Naive thymus-derived CD4-positive, alpha-beta T cell (primary cell): ENCODE results near the gene ECM1. TPM values are rescaled to one million over a fixed set of nuclear protein-coding genes. Genes with fewer than 3 reads are reported as not detected.

ENCODE experiments used
- ATAC-seq: fragments of 150-1000 bp; cut with Tn5 transposase; 2 replicates; pipeline ENCODE4 v1.10.0; 2021; ENCODE audit warnings: mild to moderate bottlenecking, moderate library complexity
- CTCF ChIA-PET: fragments of 350-600 bp; sonication (Branson Sonifier 250); formaldehyde crosslinking; loops from one replicate; lab custom pipeline; 2021; ENCODE audit warnings: antibody characterized with exemption; lab: Charles Lee
- POLR2A ChIA-PET: fragments of 350-600 bp; sonication (Branson Sonifier 250); formaldehyde crosslinking; loops from one replicate; lab custom pipeline; 2021; ENCODE audit warnings: antibody characterized with exemption, inconsistent platforms; lab: Charles Lee
- DNase-seq, 9 donors: peaks; one replicate each; pipeline versions ENCODE4 v3.0.0 to v3.0.0-alpha.2; 2020 to 2022; ENCODE audit warnings: mixed read lengths in 1 of 9
- H3K27ac ChIP-seq: one replicate; pipeline ENCODE4 v1.7.0; 2013; ENCODE audit warnings: mild to moderate bottlenecking, low read depth, low read length, moderate library complexity
- H3K27me3 ChIP-seq, 2 donors: one replicate each; pipeline ENCODE4 v1.7.0; 2013; ENCODE audit warnings: low read length in 2 of 2, mild to moderate bottlenecking in 2 of 2, moderate library complexity in 2 of 2; ENCODE audit not compliant: control insufficient read depth in 2 of 2, insufficient read depth in 2 of 2
- H3K36me3 ChIP-seq, 3 experiments: 1 replicate in 2 of 3; 2 replicates in 1 of 3; pipeline ENCODE4 v1.7.0; 2013; ENCODE audit warnings: low read length in 3 of 3, mild to moderate bottlenecking in 3 of 3, moderate library complexity in 1 of 3; ENCODE audit not compliant: insufficient read depth in 3 of 3, control insufficient read depth in 2 of 3
- H3K4me1 ChIP-seq, 2 donors: one replicate each; pipeline ENCODE4 v1.7.0; 2013; ENCODE audit warnings: low read length in 2 of 2, mild to moderate bottlenecking in 2 of 2, moderate library complexity in 1 of 2; ENCODE audit not compliant: control insufficient read depth in 2 of 2, insufficient read depth in 2 of 2
- H3K4me3 ChIP-seq: 2 replicates; pipeline ENCODE4 v1.7.0; 2013; ENCODE audit warnings: mild to moderate bottlenecking, low read length
- H3K9me3 ChIP-seq, 3 experiments: 1 replicate in 2 of 3; 2 replicates in 1 of 3; pipeline ENCODE4 v1.7.0; 2013; ENCODE audit warnings: low read length in 3 of 3; ENCODE audit not compliant: control insufficient read depth in 2 of 3
- H3K27ac Mint-ChIP-seq, 9 donors: one replicate each; pipeline ENCODE4 v1.8.0; 2020 to 2022; ENCODE audit warnings: mixed read lengths in 9 of 9, mild to moderate bottlenecking in 8 of 9, moderate library complexity in 5 of 9, inconsistent platforms in 2 of 9
- H3K27me3 Mint-ChIP-seq, 5 donors: one replicate each; pipeline ENCODE4 v1.8.0; 2021 to 2022; ENCODE audit warnings: mixed read lengths in 5 of 5, mild to moderate bottlenecking in 1 of 5
- H3K36me3 Mint-ChIP-seq, 5 donors: one replicate each; pipeline ENCODE4 v1.8.0; 2020 to 2022; ENCODE audit warnings: mixed read lengths in 5 of 5, mild to moderate bottlenecking in 3 of 5, inconsistent platforms in 1 of 5
- H3K4me1 Mint-ChIP-seq, 7 donors: one replicate each; pipeline ENCODE4 v1.8.0; 2020 to 2022; ENCODE audit warnings: mixed read lengths in 7 of 7, mild to moderate bottlenecking in 3 of 7, inconsistent platforms in 1 of 7
- H3K4me3 Mint-ChIP-seq, 10 donors: one replicate each; pipeline ENCODE4 v1.8.0; 2020 to 2022; ENCODE audit warnings: mild to moderate bottlenecking in 10 of 10, mixed read lengths in 10 of 10, moderate library complexity in 6 of 10, inconsistent platforms in 2 of 10
- H3K9me3 Mint-ChIP-seq, 11 donors: one replicate each; pipeline ENCODE4 v1.8.0; 2020 to 2022; ENCODE audit warnings: mixed read lengths in 11 of 11, mild to moderate bottlenecking in 4 of 11, inconsistent platforms in 1 of 11, moderate library complexity in 1 of 11
- intact Hi-C, 2 donors: fragments of 100-400 bp; cut with micrococcal nuclease; formaldehyde crosslinking; loops; one replicate each; pipeline ENCODE4 v1.15.1; 2023
- polyA plus RNA-seq, 2 donors: library from polyadenylated mRNA; unstranded; fragments of 300-500 nt; fragmentation: Illumina TruSeq; gene quantifications; one replicate each; pipeline ENCODE4 v1.2.3, GENCODE V29; 2021
- total RNA-seq, 6 experiments: library from RNA in 5 of 6; stranded (reverse) in 5 of 6; gene quantifications; 1 replicate in 5 of 6; 2 replicates in 1 of 6; pipeline ENCODE4 v1.2.3 and lab custom pipeline; 2021 to 2026

ECM1 gene
- total and polyA plus RNA-seq, 7 experiments from 2014 or later, result 0.29 to 2.4 (median 1.4) TPM; not detected in 2

DNA sequence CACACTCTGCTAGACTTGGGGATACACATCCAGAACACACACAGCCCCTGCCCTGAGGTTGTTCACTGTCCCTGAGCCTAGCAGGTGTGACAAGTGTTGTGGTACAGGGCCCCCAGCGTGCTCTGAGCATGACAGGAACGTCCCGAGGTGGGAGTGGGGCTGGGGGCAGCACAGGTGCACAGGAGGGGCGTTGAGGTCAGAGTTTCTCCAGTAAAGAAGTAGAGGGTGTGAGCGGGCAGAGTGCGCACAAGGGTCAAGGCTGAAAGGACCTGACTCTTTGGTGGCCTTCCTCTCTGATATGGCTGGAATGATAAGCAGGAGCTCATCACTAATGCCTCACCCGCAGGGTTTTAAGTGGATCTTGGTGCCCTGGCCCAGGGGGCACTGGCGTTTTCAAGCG is 6.4 kb downstream of the ECM1 start:
- H3K36me3 Mint-ChIP-seq, result peaks cover 0 to 5% (median 0%) of the 10 kb centered on the region in 5 donors
- H3K9me3 ChIP-seq, result no peaks in the 10 kb centered on the region
- no peaks in the 10 kb centered on the region for H3K36me3 ChIP-seq
- no peak overlapping the region for H3K27ac ChIP-seq
- intact Hi-C loops, result no loop called here
- H3K27ac Mint-ChIP-seq, result peak overlapping the region in 1 of 9 donors; percentile 48
- no peaks in the 10 kb centered on the region for H3K9me3 Mint-ChIP-seq
- ChIA-PET CTCF (interaction anchor here (0.9 kb wide), 1 partner anchor 28 kb away, joined by 3 read pairs; no protein-coding TSS in a partner anchor), POLR2A (interaction anchor here (1.0 kb wide), 1 partner anchor 150 kb away, joined by 3 read pairs; no protein-coding TSS in a partner anchor)
- H3K27me3 Mint-ChIP-seq, result no peaks in the 10 kb centered on the region
- DNase-seq (no peak), ATAC-seq (no peak)
- H3K27me3 ChIP-seq, result no peaks in the 10 kb centered on the region
- peak overlapping the region; percentile 15 to 94 (median 88) for H3K4me3 Mint-ChIP-seq
- H3K4me1 ChIP-seq, result peaks cover 0 to 6% of the 10 kb centered on the region in 2 donors
- no peak overlapping the region for H3K4me3 ChIP-seq
- H3K4me1 Mint-ChIP-seq, result peaks cover 9 to 17% (median 10%) of the 10 kb centered on the region in 7 donors

- Histone ChIP-seq H3K9me3 (no peaks in the 10 kb centered on the region), H3K4me1 (peaks cover 0 to 6% of the 10 kb centered on the region in 2 donors), H3K27ac (peak overlapping the region; percentile 64), H3K4me3 (peak overlapping the region; percentile 58), H3K36me3 (no peaks in the 10 kb centered on the region), H3K27me3 (no peaks in the 10 kb centered on the region)
- peak in 1 of 9 donors; percentile 30 for DNase-seq
- H3K9me3 Mint-ChIP-seq, result no peaks in the 10 kb centered on the region
- CTCF ChIA-PET, result interaction anchor here (0.9 to 1.4 kb wide), 5 partner anchors 10 to 259 kb away, joined by 3 to 4 read pairs (median 3); no protein-coding TSS in a partner anchor
- H3K4me1 Mint-ChIP-seq, result peaks cover 9 to 17% (median 10%) of the 10 kb centered on the region in 7 donors
- intact Hi-C loops, result loop anchor here (1.0 to 5.0 kb wide), 4 partner anchors 28 to 258 kb away; partner anchors contain the start of genes TARS2 (in 2 of the 2) and CA14 (in 1 of the 2)
- H3K4me3 Mint-ChIP-seq, result peak overlapping the region; percentile 83 to 94 (median 90)
- peak overlapping the region; percentile 40 to 86 (median 65) for H3K27ac Mint-ChIP-seq
- no peak for ATAC-seq
- POLR2A ChIA-PET, result interaction anchor here (0.6 to 2.7 kb wide), 11 partner anchors 28 to 302 kb away, joined by 3 to 16 read pairs (median 3); partner anchors contain the start of genes ENSA and TARS2
- H3K27me3 Mint-ChIP-seq, result no peaks in the 10 kb centered on the region
- peaks cover 0 to 5% (median 0%) of the 10 kb centered on the region in 5 donors for H3K36me3 Mint-ChIP-seq
These were observed 7.0 kb downstream of the ECM1 start for GRCh38 chr1:150514913-150515327.

DNA sequence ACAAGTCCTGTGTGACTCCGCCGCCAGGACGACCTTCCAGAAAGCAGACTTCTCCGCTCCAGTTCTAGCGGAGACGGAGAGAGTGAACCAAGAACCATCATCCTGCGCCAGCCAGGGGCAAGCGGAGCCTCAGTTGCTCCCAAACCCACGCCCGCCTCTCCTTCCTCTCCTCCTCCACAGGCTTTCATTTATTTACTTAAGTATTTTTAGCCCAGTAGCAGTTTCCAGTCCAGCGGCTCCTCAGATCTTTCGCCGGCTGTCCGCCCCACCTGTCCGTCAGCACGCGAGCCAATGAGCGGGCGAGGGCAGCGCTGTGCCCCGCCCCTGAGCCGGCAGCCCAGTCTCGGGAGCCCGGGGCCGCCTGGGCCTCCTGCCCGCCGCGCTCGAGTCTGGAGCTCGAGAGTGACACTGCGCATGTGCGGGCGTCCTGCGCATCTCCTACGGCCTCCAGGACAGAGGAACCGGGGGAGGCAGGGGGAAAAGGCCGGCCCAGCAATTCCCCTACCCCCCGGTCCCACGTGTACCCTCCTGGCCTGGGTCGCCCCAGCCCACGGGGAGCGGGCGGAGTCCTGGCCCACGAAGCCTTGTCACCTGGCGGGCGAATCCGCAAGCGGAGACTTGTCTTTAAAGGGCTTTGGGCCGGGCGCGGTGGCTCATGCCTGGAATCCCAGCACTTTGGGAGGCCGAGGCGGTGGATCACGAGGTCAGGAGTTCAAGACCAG is 7.6 kb downstream of the ECM1 start, which contains the start of gene FALEC:
FALEC (plus strand) TSS at position 425 of the 722 bp plus-strand sequence.
- Histone ChIP-seq H3K27ac (peak within 1 kb of the TSS; percentile 64), H3K27me3 (no peaks in the 10 kb centered on the region), H3K4me1 (peaks cover 0 to 6% of the 10 kb centered on the region in 2 donors), H3K9me3 (no peaks in the 10 kb centered on the region), H3K4me3 (peak within 1 kb of the TSS; percentile 58), H3K36me3 (no peaks in the 10 kb centered on the region)
- DNase-seq (peak; percentile 81 to 94 (median 86)), ATAC-seq (peak; percentile 99)
- intact Hi-C loops, result loop anchor here (1.0 to 5.0 kb wide), 4 partner anchors 28 to 258 kb away; partner anchors contain the start of genes TARS2 (in 2 of the 2) and CA14 (in 1 of the 2)
- Mint-ChIP-seq H3K4me3 (peak within 1 kb of the TSS; percentile 83 to 94 (median 90)), H3K27me3 (no peaks in the 10 kb centered on the region), H3K36me3 (peaks cover 0 to 5% (median 0%) of the 10 kb centered on the region in 5 donors), H3K9me3 (no peaks in the 10 kb centered on the region), H3K27ac (peak within 1 kb of the TSS; percentile 40 to 87 (median 76)), H3K4me1 (peaks cover 9 to 17% (median 10%) of the 10 kb centered on the region in 7 donors)
- CTCF ChIA-PET, result interaction anchor here (0.6 to 1.4 kb wide), 8 partner anchors 10 to 404 kb away, joined by 3 to 8 read pairs (median 4); no protein-coding TSS in a partner anchor
- POLR2A ChIA-PET, result interaction anchor here (0.6 to 2.7 kb wide), 18 partner anchors 26 to 308 kb away, joined by 3 to 16 read pairs (median 3); partner anchors contain the start of genes ENSA, PRPF3, RPRD2 and TARS2

GRCh38 chr1:150516050-150516591 is 8.2 kb downstream of the ECM1 start:
- DNase-seq (no peak), ATAC-seq (no peak)
- Histone ChIP-seq H3K27me3 (no peaks in the 10 kb centered on the region), H3K36me3 (no peaks in the 10 kb centered on the region), H3K9me3 (no peaks in the 10 kb centered on the region), H3K4me1 (peaks cover 0 to 6% of the 10 kb centered on the region in 2 donors), H3K27ac (peak overlapping the region; percentile 64), H3K4me3 (peak overlapping the region; percentile 58)
- H3K27me3 Mint-ChIP-seq, result peaks cover 0 to 1% (median 0%) of the 10 kb centered on the region in 5 donors
- peaks cover 0 to 5% (median 0%) of the 10 kb centered on the region in 5 donors for H3K36me3 Mint-ChIP-seq
- peak overlapping the region; percentile 40 to 87 (median 67) for H3K27ac Mint-ChIP-seq
- peaks cover 9 to 16% (median 10%) of the 10 kb centered on the region in 7 donors for H3K4me1 Mint-ChIP-seq
- peak overlapping the region; percentile 83 to 94 (median 90) for H3K4me3 Mint-ChIP-seq
- no peaks in the 10 kb centered on the region for H3K9me3 Mint-ChIP-seq
- POLR2A ChIA-PET, result interaction anchor here (0.6 to 2.7 kb wide), 13 partner anchors 27 to 309 kb away, joined by 3 to 16 read pairs (median 3); partner anchors contain the start of genes ENSA, PRPF3, RPRD2 and TARS2
- intact Hi-C loops, result loop anchor here in 1 of 2 donors (5.0 kb wide), 1 partner anchor 259 kb away; the partner anchor contains the start of gene CA14
- CTCF ChIA-PET, result interaction anchor here (0.6 to 1.4 kb wide), 6 partner anchors 9 to 405 kb away, joined by 3 to 8 read pairs (median 4); no protein-coding TSS in a partner anchor

DNA sequence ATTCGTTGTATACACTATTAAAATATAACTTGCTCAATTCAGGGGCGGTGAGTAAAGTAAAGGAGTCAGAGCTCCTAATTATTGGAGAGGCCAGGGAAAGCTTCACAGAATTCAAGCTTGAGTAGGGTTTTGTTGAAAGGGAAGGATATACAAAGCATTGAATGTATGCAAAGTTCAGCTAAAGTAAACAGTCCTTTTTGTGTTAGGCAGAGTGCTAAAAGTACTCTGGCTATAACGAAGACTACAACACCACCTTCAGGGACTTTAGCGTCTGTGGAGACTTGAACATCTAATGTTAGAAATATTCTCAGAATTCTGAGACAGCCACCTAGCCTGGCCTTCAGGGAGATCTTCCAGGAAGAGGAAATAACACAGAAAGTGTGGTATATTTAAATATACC is 8.7 kb downstream of the ECM1 start:
- Histone ChIP-seq H3K27me3 (no peaks in the 10 kb centered on the region), H3K27ac (no peak overlapping the region), H3K4me1 (peaks cover 0 to 6% of the 10 kb centered on the region in 2 donors), H3K36me3 (no peaks in the 10 kb centered on the region), H3K9me3 (no peaks in the 10 kb centered on the region), H3K4me3 (no peak overlapping the region)
- Mint-ChIP-seq H3K9me3 (no peaks in the 10 kb centered on the region), H3K27me3 (peaks cover 0 to 5% (median 0%) of the 10 kb centered on the region in 5 donors), H3K36me3 (peaks cover 0 to 4% (median 0%) of the 10 kb centered on the region in 5 donors), H3K27ac (peak overlapping the region; percentile 25 to 87 (median 69)), H3K4me3 (peak overlapping the region; percentile 83 to 94 (median 90)), H3K4me1 (peaks cover 9 to 21% (median 10%) of the 10 kb centered on the region in 7 donors)
- CTCF ChIA-PET, result interaction anchor here (1.4 kb wide), 3 partner anchors 9 to 261 kb away, joined by 4 to 8 read pairs (median 5); no protein-coding TSS in a partner anchor
- intact Hi-C loops, result loop anchor here in 1 of 2 donors (5.0 kb wide), 1 partner anchor 259 kb away; the partner anchor contains the start of gene CA14
- POLR2A ChIA-PET, result interaction anchor here (0.6 to 2.7 kb wide), 5 partner anchors 30 to 310 kb away, joined by 3 to 16 read pairs (median 3); partner anchors contain the start of gene TARS2
- ATAC-seq (no peak), DNase-seq (peak in 1 of 9 donors; percentile 15)
